Measurements from ENCODE around the gene ARMC3.

DNA sequence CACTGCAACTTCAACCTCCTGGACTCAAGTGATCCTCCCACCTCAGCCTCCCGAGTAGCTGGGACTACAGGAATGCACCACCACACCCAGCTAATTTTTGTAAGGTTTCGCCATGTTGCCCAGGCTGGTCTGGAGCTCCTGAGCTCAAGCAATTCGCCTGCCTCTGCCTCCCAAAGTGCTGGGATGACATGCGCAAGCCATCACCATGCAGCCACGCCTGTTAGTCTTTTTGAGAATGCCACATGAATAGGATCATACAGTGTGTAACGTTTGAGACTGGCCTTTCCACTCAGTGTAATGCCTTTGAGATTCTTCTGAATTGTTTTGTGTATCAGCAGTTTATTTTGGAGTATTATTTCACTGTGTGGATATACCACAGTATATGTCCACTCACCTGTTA is 91.8 kb downstream of the ARMC3 start:
- TF ChIP-seq, protein P1, sequence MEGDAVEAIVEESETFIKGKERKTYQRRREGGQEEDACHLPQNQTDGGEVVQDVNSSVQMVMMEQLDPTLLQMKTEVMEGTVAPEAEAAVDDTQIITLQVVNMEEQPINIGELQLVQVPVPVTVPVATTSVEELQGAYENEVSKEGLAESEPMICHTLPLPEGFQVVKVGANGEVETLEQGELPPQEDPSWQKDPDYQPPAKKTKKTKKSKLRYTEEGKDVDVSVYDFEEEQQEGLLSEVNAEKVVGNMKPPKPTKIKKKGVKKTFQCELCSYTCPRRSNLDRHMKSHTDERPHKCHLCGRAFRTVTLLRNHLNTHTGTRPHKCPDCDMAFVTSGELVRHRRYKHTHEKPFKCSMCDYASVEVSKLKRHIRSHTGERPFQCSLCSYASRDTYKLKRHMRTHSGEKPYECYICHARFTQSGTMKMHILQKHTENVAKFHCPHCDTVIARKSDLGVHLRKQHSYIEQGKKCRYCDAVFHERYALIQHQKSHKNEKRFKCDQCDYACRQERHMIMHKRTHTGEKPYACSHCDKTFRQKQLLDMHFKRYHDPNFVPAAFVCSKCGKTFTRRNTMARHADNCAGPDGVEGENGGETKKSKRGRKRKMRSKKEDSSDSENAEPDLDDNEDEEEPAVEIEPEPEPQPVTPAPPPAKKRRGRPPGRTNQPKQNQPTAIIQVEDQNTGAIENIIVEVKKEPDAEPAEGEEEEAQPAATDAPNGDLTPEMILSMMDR (IDR thresholded peaks at IDR 0.05): no peak
- TF ChIP-seq POLR2A (IDR thresholded peaks at IDR 0.05): no peak
- no peak for TF ChIP-seq EP300 (IDR thresholded peaks at IDR 0.05)

Measured in ovary (tissue), 3 donors.